ENCODE data around the gene KRTAP9-6.
"Not testable (repeated sequence)": the region's sequence is repeated elsewhere in the genome, so short reads cannot be mapped to it uniquely, and the experiment has no call there.

KRTAP9-6 gene

DNA sequence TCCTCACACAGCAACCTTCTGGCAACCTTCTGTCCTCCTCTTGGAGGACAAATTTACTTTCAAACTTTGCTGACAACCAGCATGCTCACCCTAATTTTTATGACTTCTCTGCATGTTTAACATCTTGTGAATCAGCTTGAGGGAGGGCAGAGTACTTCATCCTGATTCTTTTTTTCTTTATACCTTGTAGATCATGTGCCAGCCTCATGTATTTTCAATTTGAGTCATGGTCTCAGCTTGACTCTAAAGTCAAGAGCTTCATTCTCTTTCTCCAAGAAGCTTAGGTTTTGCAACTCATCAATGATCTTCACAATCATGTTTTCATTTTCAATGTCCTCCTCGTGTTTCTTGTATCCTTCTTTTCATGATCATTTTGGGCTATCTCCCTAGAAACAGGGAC lies 6.7 kb downstream of the KRTAP9-6 start:
- no peak for DNase-seq

DNA sequence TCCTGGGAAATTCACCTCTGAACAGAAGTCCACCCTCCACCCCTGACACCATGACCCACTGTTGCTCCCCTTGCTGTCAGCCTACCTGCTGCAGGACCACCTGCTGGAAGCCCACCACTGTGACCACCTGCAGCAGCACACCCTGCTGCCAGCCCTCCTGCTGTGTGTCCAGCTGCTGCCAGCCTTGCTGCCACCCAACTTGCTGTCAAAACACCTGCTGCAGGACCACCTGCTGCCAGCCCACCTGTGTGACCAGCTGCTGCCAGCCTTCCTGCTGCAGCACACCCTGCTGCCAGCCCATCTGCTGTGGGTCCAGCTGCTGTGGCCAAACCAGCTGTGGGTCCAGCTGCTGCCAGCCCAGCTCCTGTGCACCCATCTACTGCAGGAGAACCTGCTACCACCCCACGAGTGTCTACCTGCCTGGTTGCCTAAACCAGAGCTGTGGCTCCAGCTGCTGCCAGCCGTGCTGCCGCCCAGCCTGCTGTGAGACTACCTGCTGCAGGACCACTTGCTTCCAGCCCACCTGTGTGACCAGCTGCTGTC lies 10.5 kb downstream of the KRTAP9-6 start, which contains the start of gene KRTAP9-7:
Gene KRTAP9-7, plus strand, starts transcription at position 51 of the 543 bp plus-strand sequence. Its CDS starts 0 bp downstream, at position 51.
- DNase-seq = not testable (repeated sequence)

DNA sequence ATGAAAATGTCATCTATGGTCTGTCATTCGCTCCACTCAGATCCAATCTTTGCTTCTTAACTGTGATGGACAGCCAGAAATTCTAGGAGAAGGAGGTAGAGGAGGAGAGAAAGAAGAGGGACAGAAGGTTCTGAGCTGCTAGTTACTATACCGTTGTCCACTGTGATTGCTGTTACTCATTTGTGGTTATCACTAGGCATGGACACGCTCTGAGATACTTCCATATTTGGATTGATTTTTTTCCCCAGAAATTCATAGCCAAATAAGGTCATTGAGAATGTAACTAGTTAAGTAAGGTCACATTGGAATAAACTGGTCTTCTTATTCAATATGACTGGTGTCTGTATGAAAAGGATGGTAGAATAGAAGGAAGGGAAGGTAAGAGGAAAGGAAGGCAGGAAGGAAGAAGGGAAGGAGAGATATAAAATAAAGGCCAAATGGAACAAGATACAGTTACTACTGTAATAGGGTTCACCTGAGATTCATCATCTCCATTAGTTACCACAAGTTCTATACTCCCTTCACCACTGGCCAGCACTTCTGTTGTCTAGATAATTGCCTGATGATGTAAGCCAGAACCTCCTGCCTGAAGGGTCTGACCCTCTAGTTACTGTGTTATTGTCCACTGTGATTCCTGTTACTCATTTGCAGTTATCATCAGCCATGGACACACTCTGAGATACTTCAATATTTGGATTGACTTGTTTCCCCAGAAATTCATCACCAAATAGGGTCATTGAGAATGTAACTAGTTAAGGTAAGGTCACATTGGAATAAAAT lies 13.2 kb downstream of the KRTAP9-6 start:
- DNase-seq = peak; percentile 23

DNA sequence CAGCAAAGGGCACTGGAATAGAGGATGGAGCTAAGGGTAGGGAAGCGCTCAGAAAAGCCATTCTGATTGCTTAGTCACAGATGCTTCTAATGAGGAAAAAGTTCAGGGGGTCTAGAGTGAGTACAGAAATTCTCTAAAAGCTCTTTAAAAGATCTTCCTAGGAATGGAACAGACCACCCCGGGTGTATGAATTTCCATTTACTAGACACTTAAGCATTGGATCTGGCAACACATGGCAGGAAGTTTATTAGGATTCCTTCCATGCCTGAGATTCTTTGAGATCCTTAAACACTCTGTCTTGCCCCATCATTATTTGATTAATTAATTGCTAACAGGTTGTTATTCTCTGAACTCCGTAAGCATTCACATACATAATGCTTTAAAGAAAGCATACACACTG lies 18.9 kb downstream of the KRTAP9-6 start:
- DNase-seq = peak; percentile 13

DNA sequence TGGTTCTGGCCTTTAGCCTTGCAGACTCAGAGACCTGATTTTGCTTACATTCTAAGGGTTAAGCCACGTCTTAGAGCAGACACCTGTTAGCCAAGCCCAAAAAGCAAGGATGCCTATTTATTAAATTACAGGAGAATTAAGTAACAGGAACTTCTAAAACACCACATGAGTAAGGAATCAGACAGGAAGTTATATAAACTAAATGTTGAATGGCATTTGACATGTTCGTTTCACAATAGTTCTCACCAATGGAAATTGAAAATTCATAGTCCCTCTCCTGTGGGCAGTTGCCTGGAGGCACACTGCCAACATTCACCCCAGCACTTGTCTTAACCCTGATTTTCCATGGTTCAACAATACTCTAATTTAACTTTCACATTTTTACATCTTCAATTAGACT lies 19.4 kb downstream of the KRTAP9-6 start:
- DNase-seq = peak; percentile 10

DNA sequence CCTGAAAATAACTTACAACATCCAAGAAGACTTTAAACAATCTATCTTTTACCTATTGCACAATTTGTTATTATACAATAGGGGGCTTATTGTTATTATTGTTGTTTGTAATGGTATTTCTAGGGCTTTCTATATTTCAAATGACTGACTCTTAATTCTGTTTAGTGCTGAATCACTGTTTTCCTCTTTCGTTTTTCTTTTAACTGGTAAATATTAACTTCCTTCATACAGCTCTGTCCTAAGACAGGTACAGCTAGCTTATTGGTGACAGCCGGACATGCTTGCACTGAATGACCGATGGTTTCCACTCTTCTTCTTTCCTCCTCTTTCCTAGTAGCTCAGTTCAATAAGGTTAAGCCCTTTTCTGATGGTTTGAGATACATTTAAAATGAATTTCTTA lies 21.9 kb downstream of the KRTAP9-6 start:
- no peak for DNase-seq

DNA sequence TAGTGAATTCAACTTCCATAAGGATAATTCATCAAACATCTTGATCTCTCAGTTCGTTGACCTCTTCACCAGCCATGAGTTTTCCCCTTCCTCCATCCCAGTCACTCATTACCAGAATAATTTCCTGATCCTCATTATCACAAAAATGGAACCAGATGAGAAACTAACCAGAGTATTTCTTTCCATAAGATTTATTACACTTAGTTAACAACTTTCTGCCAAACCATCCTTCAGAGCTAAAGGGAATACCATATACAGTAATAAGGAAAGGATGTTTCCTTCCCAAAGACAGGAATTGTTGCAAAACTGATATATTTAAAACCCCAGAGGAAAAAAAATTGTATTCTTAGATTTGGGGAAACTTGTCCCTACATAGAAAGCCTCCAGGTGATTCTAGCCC lies 28.8 kb downstream of the KRTAP9-6 start:
- DNase-seq = no peak

DNA sequence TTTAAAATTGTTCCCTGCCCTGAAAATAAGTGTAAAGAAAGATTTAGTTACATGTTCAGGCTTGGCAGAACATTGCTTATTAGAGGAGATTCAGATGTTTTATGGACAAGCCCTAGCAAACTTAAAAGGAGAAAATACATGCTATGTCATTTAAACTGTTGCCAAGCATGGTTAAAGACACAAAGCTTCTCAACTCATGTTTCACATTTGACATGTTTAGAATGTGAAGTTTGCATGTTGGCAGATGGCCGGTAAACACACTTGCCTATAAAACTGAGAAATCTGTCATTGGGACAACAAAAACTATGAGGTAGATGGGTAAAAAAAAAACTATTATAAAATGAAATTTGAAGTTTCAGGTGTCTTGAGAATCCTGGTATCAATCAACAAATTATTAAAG lies 31.7 kb downstream of the KRTAP9-6 start:
- no peak for DNase-seq

DNA sequence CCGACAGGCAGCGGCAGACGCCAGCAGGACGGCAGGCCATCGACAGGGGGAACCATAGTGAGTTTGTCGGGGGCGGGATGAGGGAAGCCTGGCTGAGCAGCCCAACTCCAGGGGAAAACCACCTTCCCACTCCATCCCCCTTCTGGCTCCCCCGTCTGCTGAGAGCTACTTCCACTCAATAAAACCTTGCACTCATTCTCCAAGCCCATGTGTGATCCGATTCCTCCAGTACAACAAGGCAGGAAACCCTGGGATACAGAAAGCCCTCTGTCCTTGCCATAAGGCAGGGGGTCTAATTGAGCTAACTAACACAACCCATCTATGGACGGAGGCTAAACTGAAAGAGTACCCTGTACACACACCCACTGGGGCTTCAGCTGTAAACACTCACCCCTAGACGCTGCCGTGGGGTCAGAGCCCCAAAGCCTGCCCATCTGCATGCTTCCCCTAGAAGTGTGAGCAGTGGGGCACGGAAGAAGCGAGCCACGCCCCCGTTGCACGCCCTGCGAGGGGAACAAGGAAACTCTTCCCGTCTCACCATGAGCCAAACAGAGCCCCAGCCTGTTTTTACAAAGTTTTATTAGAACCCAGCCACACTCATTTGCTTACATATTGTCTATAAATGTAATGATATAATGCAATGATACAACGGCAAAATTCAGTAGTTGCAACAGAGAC lies 33.4 kb downstream of the KRTAP9-6 start:
- no peak for DNase-seq

DNA sequence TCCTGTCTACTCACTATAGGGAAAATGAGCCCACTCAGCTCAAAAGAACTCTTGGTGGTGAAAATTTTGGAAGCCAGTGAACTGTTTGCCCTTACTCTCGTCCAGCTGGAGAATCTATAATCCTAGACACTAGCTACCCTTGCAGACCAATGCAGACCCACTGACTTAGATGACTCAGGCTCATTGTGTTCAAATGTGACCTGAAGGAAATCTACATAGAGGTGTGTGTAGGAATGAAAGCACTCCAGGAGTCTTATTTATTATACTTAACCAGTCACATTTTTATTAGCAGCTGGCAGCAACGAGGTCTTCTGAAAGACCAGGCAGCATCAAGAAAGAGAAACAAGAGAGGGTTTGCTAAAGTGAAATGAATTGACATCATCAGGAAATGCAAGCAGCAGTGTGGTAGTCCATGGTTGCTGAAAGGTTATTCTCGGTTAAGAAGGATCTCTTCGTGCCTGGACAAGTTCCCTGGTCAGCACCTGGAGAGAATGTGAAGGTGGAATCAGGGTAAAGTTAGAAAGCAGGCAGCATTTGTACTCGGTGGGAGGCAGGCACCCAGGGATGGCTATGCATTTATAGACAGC lies 36.1 kb downstream of the KRTAP9-6 start:
- DNase-seq = no peak

DNA sequence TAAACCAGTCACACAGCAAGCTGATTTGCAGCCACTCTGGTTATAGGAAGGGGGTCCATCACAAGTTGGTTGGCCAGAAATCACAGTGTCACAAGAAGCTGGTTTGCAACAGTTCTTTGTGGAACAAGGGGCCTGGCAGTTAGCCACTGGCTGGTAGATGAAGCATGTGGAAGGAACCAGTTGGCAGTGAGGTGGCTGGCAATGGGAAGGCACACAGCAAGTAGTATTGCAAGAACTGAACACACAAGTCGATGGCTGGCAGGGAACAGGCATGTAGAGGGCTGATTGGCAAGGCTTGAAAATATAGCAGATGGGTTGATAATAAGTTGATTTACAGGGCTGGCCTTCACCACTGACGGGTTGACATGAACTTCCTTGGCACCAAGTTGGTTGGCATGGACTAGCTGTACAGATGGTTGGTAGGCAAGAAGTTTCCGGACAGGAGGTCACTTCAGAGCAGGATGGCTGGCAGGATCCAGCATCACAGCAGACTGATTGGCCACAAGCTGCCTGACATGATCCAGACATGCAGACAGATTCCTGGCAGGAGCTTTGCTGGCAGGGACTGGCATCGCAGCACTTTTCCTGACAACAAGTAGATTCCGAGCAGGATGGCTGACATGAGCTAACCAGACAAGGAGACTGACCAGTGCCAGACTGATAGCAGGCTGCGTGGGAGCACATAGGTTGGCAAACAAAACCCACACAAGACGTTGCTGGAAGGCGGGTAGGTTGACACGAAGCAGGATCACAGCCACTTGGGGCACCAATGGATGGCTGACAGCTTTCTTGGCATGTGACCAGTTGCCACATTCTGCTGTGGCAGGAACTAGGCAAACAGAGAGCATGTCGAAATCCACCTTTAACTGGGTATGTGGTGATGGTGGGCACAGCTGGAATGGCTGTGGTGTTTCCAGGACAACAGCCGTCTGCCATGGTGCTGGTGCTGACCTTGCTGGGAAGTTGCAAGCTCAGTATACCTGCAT lies 37.0 kb downstream of the KRTAP9-6 start, which contains the start of gene KRTAP29-1:
Gene KRTAP29-1, minus strand, starts transcription at position 936 of the 986 bp plus-strand sequence. Its CDS starts 0 bp downstream, at position 936.
- DNase-seq = no peak

DNA sequence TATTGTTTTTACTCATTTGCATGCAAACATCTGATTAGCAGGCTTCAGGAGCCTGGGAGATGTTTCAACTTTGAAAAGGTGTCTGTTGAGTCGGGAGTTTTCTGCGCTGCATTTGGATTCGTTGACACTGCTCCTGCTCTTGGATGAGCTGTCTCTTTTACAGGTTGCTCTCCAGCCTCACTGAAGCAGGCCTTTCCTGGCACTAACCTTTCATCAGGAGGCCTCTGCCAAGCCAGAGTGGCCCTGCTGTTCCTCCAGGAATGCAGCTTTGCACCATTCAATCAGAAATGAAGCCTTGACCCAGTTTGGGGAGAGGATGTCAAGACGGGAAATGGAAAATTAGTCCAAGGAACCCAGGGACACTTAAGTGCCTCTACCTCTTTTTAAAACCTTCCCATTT lies 37.8 kb downstream of the KRTAP9-6 start:
- DNase-seq = no peak

DNA sequence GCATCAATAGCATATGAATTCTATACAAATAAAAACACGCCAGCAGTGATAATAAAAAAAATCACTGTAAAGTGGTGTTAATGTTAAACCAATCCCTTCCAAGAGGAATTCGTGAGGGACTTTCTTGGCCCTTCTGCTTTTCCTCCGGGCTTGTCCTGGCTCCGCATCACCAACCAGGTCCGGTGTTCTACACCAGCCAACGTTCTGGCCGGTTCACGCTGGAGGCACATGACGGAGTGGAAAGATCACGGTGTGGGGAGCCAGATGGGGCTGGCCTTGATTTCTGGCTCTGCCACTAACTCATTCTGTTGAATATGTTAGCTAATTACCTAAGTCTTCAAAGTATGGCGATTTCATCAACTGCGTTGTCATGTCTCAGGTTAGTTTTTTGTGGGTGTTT lies 38.9 kb downstream of the KRTAP9-6 start:
- DNase-seq = no peak

DNA sequence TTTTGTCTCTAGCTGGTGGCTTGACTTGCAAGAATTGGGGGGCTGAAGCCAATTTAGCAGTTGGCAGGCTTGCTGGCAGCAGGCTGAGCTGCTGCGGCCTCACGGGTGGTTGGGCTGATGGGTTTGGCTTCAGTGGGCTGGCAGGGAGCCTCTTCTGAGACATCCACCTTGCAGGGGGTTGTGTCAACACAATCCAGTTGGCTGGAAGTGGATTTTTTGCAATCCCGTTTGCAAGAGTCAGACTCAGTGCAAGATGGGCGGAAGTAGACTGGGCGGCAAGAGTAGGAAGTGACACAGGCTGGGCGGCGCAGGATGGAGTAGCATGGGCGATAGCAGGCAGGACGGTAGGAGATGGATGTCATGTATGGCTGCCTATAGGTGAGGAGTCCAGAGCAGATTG lies 42.5 kb downstream of the KRTAP9-6 start:
- DNase-seq = no peak

DNA sequence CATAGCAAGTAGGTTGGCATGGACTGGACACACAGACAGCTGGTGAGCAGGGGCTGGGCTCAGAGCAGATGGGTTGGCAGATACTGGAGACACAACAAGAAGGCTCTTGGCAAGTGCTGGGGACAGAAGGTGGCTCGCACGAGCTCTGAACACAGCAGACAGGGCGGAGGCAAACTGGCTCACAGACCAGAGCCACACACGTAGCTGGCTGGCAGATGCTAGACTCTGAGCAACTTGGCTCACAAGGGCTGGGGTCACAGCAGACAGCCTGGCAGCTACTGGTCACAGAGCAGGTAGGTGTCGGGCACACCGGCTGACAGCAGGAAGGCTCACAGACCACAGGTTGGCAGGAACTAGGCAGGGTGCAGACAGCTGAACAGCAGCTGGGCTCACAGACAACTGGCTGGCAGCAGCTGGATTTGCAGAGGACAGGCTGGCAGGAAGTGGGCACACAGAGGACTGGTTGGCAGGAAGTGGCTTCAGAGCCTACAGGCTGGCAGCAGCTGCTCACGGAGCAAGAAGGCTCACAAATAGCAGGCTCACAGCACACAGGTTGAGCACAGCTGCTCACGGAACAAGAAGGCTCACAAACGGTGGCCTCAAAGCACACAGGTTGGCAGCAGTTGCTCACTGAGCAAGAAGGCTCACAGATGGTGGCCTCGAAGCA lies 43.2 kb downstream of the KRTAP9-6 start:
- no peak for DNase-seq

DNA sequence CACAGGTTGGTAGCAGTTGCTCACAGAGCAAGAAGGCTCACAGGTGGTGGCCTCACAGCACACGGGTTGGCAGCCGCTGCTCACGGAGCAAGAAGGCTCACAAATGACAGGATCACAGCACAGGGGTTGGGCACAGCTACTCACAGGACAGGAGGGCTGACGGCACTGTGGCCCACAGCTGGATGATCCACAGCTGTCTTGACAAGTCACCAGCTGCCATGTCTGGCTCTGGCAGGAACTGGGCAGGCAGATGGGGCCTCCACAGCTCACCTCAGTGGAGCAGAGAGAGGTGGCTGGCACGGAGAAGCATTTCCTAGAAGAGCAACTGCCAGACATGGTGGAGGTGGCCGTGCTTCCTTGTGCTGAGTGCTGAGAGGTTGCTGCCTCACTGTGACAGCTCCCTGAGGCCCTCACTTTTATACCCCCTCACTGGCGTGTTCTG lies 43.8 kb downstream of the KRTAP9-6 start, which contains the start of gene KRTAP16-1:
Gene KRTAP16-1, minus strand, starts transcription at position 392 of the 442 bp plus-strand sequence. Its CDS starts 56 bp downstream, at position 336.
- no peak for DNase-seq

DNA sequence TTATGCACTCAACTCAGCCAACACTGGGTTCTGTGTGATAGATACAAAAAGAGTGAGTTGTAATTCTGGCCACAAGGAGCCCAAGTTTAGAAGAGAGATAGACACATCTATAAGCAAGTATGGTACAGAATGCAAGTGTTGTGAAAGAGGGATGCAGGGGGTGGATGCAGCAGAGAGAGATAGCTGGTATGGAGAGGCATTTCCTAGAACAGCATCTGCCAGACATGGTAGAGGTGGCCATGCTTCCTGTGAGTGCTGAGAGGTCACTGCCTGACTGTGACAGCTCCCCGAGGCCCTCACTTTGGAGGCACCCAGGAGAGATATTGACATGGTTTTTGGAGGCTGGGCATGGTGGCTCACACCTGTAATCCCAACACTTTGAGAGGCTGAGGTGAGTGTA lies 45.9 kb downstream of the KRTAP9-6 start:
- no peak for DNase-seq

DNA sequence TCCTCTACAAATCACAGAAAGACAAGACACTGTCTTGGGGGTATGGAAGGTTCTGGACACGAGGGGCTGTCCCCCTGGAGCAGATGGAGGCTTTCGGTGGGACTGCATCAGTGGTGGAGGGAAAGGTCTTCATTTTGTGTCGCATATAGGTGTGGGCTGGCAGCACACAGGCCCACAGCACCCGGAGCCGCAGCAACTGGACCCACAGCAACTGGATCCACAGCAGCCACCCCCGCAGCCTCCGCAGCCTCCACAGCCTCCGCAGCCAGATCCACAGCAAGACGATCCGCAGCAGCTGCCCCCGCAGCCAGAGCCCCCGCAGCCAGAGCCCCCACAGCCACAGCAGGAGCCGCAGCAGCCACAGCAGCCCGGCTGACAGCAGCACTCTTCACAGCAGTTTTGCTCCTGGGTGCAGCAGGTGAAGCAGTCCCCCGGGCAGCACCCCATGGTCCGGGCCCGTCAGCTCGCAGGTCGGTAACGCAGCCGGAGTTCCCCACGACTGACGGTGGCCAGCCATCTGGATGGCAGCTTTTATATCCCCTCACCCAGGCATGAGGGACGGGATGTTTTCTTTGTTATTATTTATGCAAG lies 50.1 kb downstream of the KRTAP9-6 start, which contains the start of gene KRTAP17-1:
Gene KRTAP17-1, minus strand, starts transcription at position 507 of the 591 bp plus-strand sequence. Its CDS starts 60 bp downstream, at position 447.
- DNase-seq = no peak

All from HCEC 1CT (cell line).